Stimulated activated CD8-positive, alpha-beta memory T cell treated with anti-CD3 and anti-CD28 coated beads, Interleukin-4, amount 100 ng/mL, for 4 hours (primary cell): ENCODE data around the gene RNF222.
"Not testable (repeated sequence)": the region's sequence is repeated elsewhere in the genome, so short reads cannot be mapped to it uniquely, and the experiment has no call there.

ENCODE experiments used
- DNase-seq, 2 donors: peaks; one replicate each; pipeline ENCODE4 v3.0.0-alpha.2; 2020; ENCODE audit warnings: low read depth in 2 of 2, low spot score in 1 of 2

The RNF222 gene

GRCh38 chr17:8382052-8382879 is 15.4 kb downstream of the RNF222 start:
- no peak for DNase-seq

GRCh38 chr17:8380049-8380448 is 17.6 kb downstream of the RNF222 start:
- no peak for DNase-seq

GRCh38 chr17:8378117-8378516 is 19.5 kb downstream of the RNF222 start:
- DNase-seq: not testable (repeated sequence)

GRCh38 chr17:8377422-8377821 is 20.2 kb downstream of the RNF222 start:
- no peak for DNase-seq

- DNase-seq: peak; percentile 77 to 82
Observed at GRCh38 chr17:8376271-8377067, 21.2 kb downstream of the RNF222 start, which contains the start of gene KRABD2. Gene KRABD2 (minus strand): TSS chr17:8376704.

GRCh38 chr17:8375738-8376259 is 21.8 kb downstream of the RNF222 start:
- DNase-seq: no peak

- DNase-seq: not testable (repeated sequence)
Observed at GRCh38 chr17:8373856-8374255, 23.8 kb downstream of the RNF222 start.

- no peak for DNase-seq
Observed at GRCh38 chr17:8372422-8372821, 25.2 kb downstream of the RNF222 start.

- DNase-seq: no peak
Observed at GRCh38 chr17:8371786-8372185, 25.8 kb downstream of the RNF222 start.

GRCh38 chr17:8369944-8370343 is 27.7 kb downstream of the RNF222 start:
- no peak for DNase-seq

GRCh38 chr17:8368193-8368592 is 29.4 kb downstream of the RNF222 start:
- no peak for DNase-seq

GRCh38 chr17:8366231-8366630 is 31.4 kb downstream of the RNF222 start:
- no peak for DNase-seq

- DNase-seq: no peak
Observed at GRCh38 chr17:8365143-8365542, 32.5 kb downstream of the RNF222 start.

GRCh38 chr17:8362651-8363332 is 34.8 kb downstream of the RNF222 start:
- DNase-seq: no peak

GRCh38 chr17:8360751-8361150 is 36.9 kb downstream of the RNF222 start:
- no peak for DNase-seq

GRCh38 chr17:8360260-8360659 is 37.4 kb downstream of the RNF222 start:
- DNase-seq: no peak

GRCh38 chr17:8359769-8360168 is 37.9 kb downstream of the RNF222 start:
- no peak for DNase-seq

- no peak for DNase-seq
Observed at GRCh38 chr17:8357910-8358309, 39.7 kb downstream of the RNF222 start.

GRCh38 chr17:8354236-8354635 is 43.4 kb downstream of the RNF222 start:
- no peak for DNase-seq

- no peak for DNase-seq
Observed at GRCh38 chr17:8353736-8354135, 43.9 kb downstream of the RNF222 start.

- no peak for DNase-seq
Observed at GRCh38 chr17:8350339-8350738, 47.3 kb downstream of the RNF222 start.
